Measurements from ENCODE around the gene SOX8. TPM values are rescaled to one million over a fixed set of nuclear protein-coding genes. Genes with fewer than 3 reads are reported as not detected.

Gene SOX8
- total RNA-seq, 4 donors from 2014 or later: 3.0 to 27.7 (median 11.4) TPM

DNA sequence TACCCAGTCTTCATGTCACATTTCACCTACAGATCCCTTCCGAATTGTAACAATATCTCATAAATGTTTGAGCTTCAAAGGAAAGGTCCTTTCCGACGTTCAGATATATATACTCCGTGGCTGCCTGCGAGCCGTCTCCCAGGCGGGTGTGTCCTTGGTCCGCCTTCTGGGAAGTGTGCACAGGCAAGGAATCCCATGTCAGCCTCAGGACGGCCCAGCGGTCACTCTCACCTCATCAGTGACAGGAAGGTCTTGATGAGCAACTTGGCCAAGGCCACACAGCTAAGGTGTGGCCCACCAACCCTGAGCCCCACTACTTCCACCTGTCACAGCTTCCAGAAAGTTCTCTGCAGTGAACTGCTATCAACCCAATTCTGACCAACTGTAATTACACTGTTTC lies 15.1 kb upstream of the SOX8 start:
- no peak for DNase-seq (ENCODE audit: low spot score in 2 of 2)
- TF ChIP-seq, protein P1, sequence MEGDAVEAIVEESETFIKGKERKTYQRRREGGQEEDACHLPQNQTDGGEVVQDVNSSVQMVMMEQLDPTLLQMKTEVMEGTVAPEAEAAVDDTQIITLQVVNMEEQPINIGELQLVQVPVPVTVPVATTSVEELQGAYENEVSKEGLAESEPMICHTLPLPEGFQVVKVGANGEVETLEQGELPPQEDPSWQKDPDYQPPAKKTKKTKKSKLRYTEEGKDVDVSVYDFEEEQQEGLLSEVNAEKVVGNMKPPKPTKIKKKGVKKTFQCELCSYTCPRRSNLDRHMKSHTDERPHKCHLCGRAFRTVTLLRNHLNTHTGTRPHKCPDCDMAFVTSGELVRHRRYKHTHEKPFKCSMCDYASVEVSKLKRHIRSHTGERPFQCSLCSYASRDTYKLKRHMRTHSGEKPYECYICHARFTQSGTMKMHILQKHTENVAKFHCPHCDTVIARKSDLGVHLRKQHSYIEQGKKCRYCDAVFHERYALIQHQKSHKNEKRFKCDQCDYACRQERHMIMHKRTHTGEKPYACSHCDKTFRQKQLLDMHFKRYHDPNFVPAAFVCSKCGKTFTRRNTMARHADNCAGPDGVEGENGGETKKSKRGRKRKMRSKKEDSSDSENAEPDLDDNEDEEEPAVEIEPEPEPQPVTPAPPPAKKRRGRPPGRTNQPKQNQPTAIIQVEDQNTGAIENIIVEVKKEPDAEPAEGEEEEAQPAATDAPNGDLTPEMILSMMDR (IDR thresholded peaks at IDR 0.05): no peak
- TF ChIP-seq POLR2A (IDR thresholded peaks at IDR 0.05): no peak
- 94 to 95% methylated on average over 10 of the region's 10 CpGs for WGBS, 2 donors
- intact Hi-C loops (cut with DNase I; ENCODE audit: low total_unique reads): no loop called here
- H3K4me3 ChIP-seq (ENCODE audit: low read depth, poor library complexity, severe bottlenecking): no peak overlapping the region

DNA sequence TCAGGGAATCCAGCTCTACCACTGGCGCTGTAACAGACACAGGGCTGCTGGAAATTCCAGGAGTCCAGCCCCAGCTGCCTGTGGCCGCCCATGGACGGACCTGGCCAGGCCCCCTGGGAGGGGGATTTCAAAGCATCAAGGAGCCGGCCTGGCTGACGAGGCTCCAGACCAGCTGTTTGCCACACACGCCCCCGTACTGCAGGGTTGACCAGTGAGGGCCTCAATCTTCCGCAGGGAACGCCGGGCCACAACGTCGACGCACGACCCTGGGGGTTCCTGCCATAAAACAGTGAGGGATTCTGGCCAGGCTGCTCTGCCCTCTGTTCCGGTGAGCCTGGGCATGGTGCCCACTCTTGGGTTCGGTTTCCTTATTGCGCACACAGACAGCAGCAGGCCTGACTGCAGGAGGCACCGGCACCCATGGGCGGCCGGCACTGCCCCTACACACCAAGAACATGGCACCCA lies 14.5 kb upstream of the SOX8 start:
- no peak for TF ChIP-seq POLR2A (IDR thresholded peaks at IDR 0.05)
- TF ChIP-seq, protein P1 (IDR thresholded peaks at IDR 0.05): no peak
- intact Hi-C loops (cut with DNase I; ENCODE audit: low total_unique reads): no loop called here
- DNase-seq (ENCODE audit: low spot score in 2 of 2): no peak
- 86 to 88% methylated on average over 16 to 20 of the region's 20 CpGs for WGBS, 2 donors
- no peak overlapping the region for H3K4me3 ChIP-seq (ENCODE audit: low read depth, poor library complexity, severe bottlenecking)

DNA sequence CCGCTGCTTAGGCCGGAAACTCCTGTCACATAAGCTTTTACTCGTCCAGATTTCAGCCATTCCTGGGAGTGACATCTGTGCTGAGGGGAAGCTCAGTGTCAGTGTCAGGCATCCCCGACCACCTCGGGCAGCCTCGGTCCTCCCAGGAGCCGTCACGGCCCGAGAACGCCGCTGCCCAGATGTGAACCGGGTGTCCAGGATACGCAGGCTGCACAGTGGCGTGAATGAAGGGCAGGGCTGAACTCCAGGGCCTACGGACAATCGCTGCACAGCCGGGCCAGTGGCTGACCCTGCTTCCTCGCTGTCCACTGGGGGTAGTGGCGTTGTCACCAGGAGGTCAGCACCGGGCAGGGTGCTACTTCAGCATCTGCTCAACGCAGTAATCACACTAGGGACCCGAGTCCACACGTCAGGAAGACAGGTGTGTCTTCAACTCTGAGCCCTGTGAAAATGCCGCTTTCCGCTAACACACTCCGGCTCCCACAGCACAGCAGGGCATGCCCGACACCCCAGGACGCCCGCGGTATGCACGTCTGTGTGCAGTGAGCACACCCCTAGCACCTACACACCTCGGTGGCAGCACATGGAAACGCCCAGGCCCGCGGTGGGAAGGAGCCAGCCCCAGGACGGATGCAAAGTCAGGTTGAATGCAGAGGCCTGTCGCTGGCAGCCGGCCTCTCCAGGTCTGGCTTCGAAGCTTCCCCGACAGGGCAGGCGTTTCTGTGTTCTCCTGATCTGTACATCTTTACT lies 13.8 kb upstream of the SOX8 start:
- no peak for DNase-seq (ENCODE audit: low spot score in 2 of 2)
- H3K4me3 ChIP-seq (ENCODE audit: low read depth, poor library complexity, severe bottlenecking): no peak overlapping the region
- TF ChIP-seq, protein P1 (IDR thresholded peaks at IDR 0.05): no peak
- no peak for TF ChIP-seq POLR2A (IDR thresholded peaks at IDR 0.05)
- 64 to 72% methylated on average over 40 to 41 of the region's 41 CpGs for WGBS, 2 donors
- intact Hi-C loops (cut with DNase I; ENCODE audit: low total_unique reads): no loop called here

DNA sequence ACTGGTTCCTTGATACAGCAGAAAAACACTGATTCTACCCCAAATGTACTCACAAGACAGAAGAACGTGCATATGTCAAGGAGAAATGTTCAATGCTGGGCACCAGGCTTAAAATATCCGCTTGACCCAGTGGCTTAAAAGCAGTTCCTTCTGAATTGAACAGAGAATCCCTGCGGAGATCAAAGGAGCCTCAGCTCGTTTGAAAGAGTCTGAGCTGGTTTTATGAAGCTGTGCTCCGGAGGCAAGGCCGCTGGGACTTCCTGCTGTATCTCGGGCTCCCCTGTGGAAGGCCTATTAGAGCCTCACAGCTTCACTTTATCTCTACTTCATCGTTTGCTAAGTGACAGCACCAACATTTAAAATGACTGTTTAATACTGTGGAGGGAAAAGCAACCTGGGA lies 12.9 kb upstream of the SOX8 start:
- DNase-seq (ENCODE audit: low spot score in 2 of 2): no peak
- intact Hi-C loops (cut with DNase I; ENCODE audit: low total_unique reads): no loop called here
- no peak for TF ChIP-seq POLR2A (IDR thresholded peaks at IDR 0.05)
- TF ChIP-seq, protein P1 (IDR thresholded peaks at IDR 0.05): no peak
- no peak overlapping the region for H3K4me3 ChIP-seq (ENCODE audit: low read depth, poor library complexity, severe bottlenecking)
- WGBS, 2 donors: 70 to 72% methylated on average over 8 of the region's 8 CpGs

DNA sequence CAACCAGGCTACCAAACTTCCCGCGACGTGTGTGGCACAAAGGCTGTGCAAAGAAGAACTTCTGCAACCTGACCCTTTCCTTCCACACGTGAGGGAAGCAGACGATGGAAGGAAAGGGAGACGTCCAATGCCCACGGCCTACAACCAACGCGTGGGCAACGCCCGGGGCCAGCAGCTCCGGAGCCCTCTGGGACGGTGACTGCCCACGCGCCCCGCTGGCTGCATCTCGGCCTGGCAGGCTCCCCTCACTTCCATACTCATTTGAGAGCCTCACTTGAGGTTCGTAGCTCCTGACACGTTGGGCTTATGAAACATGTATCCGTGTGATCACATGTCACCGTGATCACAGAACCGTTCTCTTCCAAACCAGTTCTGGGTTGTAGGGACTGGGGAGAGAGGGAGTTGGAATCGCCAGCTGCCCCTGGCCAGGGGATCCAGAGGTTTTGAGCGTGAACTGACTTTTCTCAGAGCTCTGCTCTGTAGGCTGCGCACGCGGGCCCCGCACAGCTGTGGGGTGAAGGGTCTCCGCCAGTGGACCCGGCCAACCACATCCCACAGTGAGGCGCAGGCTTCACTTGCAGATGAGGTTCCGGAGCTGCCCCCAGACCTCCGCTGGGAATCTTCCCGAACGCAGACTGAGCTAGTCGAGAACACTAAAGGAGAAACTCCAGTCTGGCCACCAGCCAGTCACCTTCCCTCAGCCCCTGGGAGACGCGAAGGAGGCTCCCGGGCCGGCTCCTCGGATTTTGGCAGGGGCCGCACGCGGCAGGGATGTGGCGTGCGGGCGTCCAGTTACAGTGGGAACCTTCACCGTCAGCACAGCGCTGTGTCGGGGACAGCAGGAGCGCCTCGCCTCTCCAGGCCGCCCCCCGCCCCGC lies 11.8 kb upstream of the SOX8 start:
- TF ChIP-seq, protein P1 (IDR thresholded peaks at IDR 0.05): no peak
- no peak for TF ChIP-seq POLR2A (IDR thresholded peaks at IDR 0.05)
- intact Hi-C loops (cut with DNase I; ENCODE audit: low total_unique reads): no loop called here
- peak overlapping the region; percentile 88 for H3K4me3 ChIP-seq (ENCODE audit: low read depth, poor library complexity, severe bottlenecking)
- no peak for DNase-seq (ENCODE audit: low spot score in 2 of 2)
- 51 to 72% methylated on average over 25 to 47 of the region's 55 CpGs for WGBS, 2 donors

Data from lower leg skin (tissue), 4 donors.